HCT116 (cell line): Measurements from ENCODE around the gene TMEM47. TPM values are rescaled to one million over a fixed set of nuclear protein-coding genes. Genes with fewer than 3 reads are reported as not detected.

ENCODE experiments used
- ATAC-seq: fragments of 200-7000 bp; cut with Tn5 transposase; 2 replicates; pipeline ENCODE4 v1.9.1; 2020; ENCODE audit warnings: mild to moderate bottlenecking, moderate library complexity
- Bru-seq: library from RNA; stranded (reverse); fragments of 400-500 nt; gene quantifications from one replicate; lab custom pipeline; 2021; lab: Mats Ljungman, UMichigan
- BruChase-seq, 2 experiments: library from RNA; stranded (reverse); fragments of 400-500 nt; gene quantifications; one replicate each; lab custom pipeline; 2021; lab: Mats Ljungman, UMichigan
- BruUV-seq: library from RNA; stranded (reverse); fragments of 400-500 nt; replicated peaks from 2 replicates; lab custom pipeline; 2021; lab: Mats Ljungman, UMichigan
- CTCF ChIA-PET: fragments of 300-600 bp; sonication (Branson Sonifier 250); formaldehyde crosslinking; loops from one replicate; lab custom pipeline; 2021; ENCODE audit warnings: antibody characterized with exemption; lab: Charles Lee
- POLR2A ChIA-PET: fragments of 300-600, 350-600 bp; sonication (Branson Sonifier 250); formaldehyde crosslinking; loops from one replicate; lab custom pipeline; 2021; ENCODE audit warnings: antibody characterized with exemption; lab: Charles Lee
- RAD21 ChIA-PET, 2 experiments: fragments of 300-600 bp; sonication (Branson Sonifier 250); formaldehyde crosslinking; loops; one replicate each; lab custom pipeline; 2023; ENCODE audit warnings: low total read pairs in 2 of 2; ENCODE audit not compliant: uncharacterized antibody in 2 of 2, unreplicated experiment in 2 of 2, low non-redundant PET in 1 of 2; lab: Charles Lee
- DNase-seq: peaks from one replicate; pipeline ENCODE4 v3.0.0-alpha.2; 2010; ENCODE audit warnings: low read depth, low spot score
- H2AFZ ChIP-seq: fragments of 200-600 bp; shearing (Covaris generic), sonication (generic); 2 replicates; pipeline ENCODE4 v1.6.1; 2017; ENCODE audit warnings: low read depth, mixed run types, mixed read lengths, antibody characterized with exemption, low read length; ENCODE audit not compliant: poor library complexity, severe bottlenecking
- H3K27ac ChIP-seq: 2 replicates; pipeline ENCODE4 v1.5.1; 2012; ENCODE audit warnings: low read depth, low read length
- H3K27me3 ChIP-seq: fragments of 200-600 bp; sonication (generic); 2 replicates; pipeline ENCODE4 v1.6.1; 2016; ENCODE audit warnings: mixed run types, low read length, mixed read lengths; ENCODE audit not compliant: insufficient read depth
- H3K36me3 ChIP-seq, 2 experiments: fragments of 200-500 bp in 1 of 2; fragments of 200-600 bp in 1 of 2; sonication (Bioruptor generic) in 1 of 2; sonication (generic) in 1 of 2; 2 replicates each; pipeline versions ENCODE4 v1.5.1 to v1.6.1; 2014 to 2016; ENCODE audit warnings: low read length in 2 of 2, inconsistent platforms in 1 of 2, mixed read lengths in 1 of 2, mixed run types in 1 of 2; ENCODE audit not compliant: insufficient read depth in 2 of 2, control insufficient read depth in 1 of 2
- H3K4me1 ChIP-seq, 2 experiments: fragments of 200-600 bp in 1 of 2; sonication (generic) in 1 of 2; 2 replicates each; pipeline versions ENCODE4 v1.5.1 to v1.6.1; 2012 to 2017; ENCODE audit warnings: low read length in 2 of 2, inconsistent platforms in 1 of 2, mild to moderate bottlenecking in 1 of 2, mixed read lengths in 1 of 2, mixed run types in 1 of 2, moderate library complexity in 1 of 2; ENCODE audit not compliant: insufficient read depth in 2 of 2, control insufficient read depth in 1 of 2
- H3K4me2 ChIP-seq: fragments of 200-600 bp; sonication (generic); 2 replicates; pipeline ENCODE4 v1.6.1; 2017; ENCODE audit warnings: mixed run types, low read length, mixed read lengths
- H3K4me3 ChIP-seq, 2 experiments: fragments of 200-600 bp in 1 of 2; sonication (generic) in 1 of 2; replicated peaks in 1 of 2; 2 replicates each; pipeline ENCODE4 v1.5.1; 2011 to 2016; ENCODE audit warnings: low read length in 2 of 2, control low read depth in 1 of 2, low read depth in 1 of 2, mild to moderate bottlenecking in 1 of 2, mixed read lengths in 1 of 2, mixed run types in 1 of 2
- H3K79me2 ChIP-seq: fragments of 200-600 bp; sonication (generic); 2 replicates; pipeline ENCODE4 v1.6.1; 2017; ENCODE audit warnings: mild to moderate bottlenecking, mixed run types, low read length, moderate library complexity, mixed read lengths; ENCODE audit not compliant: insufficient read depth
- H3K9ac ChIP-seq: fragments of 200-600 bp; sonication (generic); 2 replicates; pipeline ENCODE4 v1.6.1; 2016; ENCODE audit warnings: low read length, mixed read lengths
- H3K9me2 ChIP-seq: fragments of 200-600 bp; sonication (generic), shearing (Covaris generic); 2 replicates; pipeline ENCODE4 v1.6.1; 2017; ENCODE audit warnings: mixed run types, mild to moderate bottlenecking, moderate library complexity; ENCODE audit not compliant: insufficient read depth
- H3K9me3 ChIP-seq, 2 experiments: fragments of 200-500 bp in 1 of 2; fragments of 200-600 bp in 1 of 2; sonication (Bioruptor generic) in 1 of 2; sonication (generic) in 1 of 2; 2 replicates each; pipeline ENCODE4 v1.6.1; 2014 to 2017; ENCODE audit warnings: low read length in 2 of 2, mixed read lengths in 2 of 2, inconsistent platforms in 1 of 2, low read depth in 1 of 2, mild to moderate bottlenecking in 1 of 2, mixed run types in 1 of 2, moderate library complexity in 1 of 2; ENCODE audit not compliant: control insufficient read depth in 1 of 2, insufficient read depth in 1 of 2
- H4K20me1 ChIP-seq: fragments of 200-600 bp; sonication (generic), shearing (Covaris generic); 2 replicates; pipeline ENCODE4 v1.6.1; 2017; ENCODE audit warnings: mixed run types, mild to moderate bottlenecking, moderate library complexity; ENCODE audit not compliant: insufficient read depth
- ATF3 ChIP-seq: IDR thresholded peaks from 2 replicates; pipeline ENCODE4 v1.6.1; 2012
- CBX3 ChIP-seq: IDR thresholded peaks from 2 replicates; pipeline ENCODE4 v1.6.1; 2012; ENCODE audit warnings: low read depth
- CEBPB ChIP-seq: IDR thresholded peaks from 2 replicates; pipeline ENCODE4 v1.6.1; 2012; ENCODE audit warnings: low read depth
- CTCF ChIP-seq, 3 experiments: fragments of 200-600 bp in 1 of 3; sonication (generic) in 1 of 3; IDR thresholded peaks in 2 of 3; conservative IDR thresholded peaks in 1 of 3; 2 replicates each; pipeline ENCODE4 v1.5.1; 2012 to 2017; ENCODE audit warnings: low read depth in 2 of 3, low read length in 2 of 3, antibody characterized with exemption in 1 of 3, borderline replicate concordance in 1 of 3, control low read depth in 1 of 3, mild to moderate bottlenecking in 1 of 3, mixed read lengths in 1 of 3, mixed run types in 1 of 3, moderate library complexity in 1 of 3; ENCODE audit not compliant: insufficient read depth in 1 of 3
- EGR1 ChIP-seq: IDR thresholded peaks from 2 replicates; pipeline ENCODE4 v1.6.1; 2012; ENCODE audit warnings: low read depth
- ELF1 ChIP-seq: IDR thresholded peaks from 2 replicates; pipeline ENCODE4 v1.6.1; 2012; ENCODE audit warnings: low read depth, borderline replicate concordance
- EZH2 ChIP-seq: fragments of 200-600 bp; sonication (generic); IDR thresholded peaks from 2 replicates; pipeline ENCODE4 v1.6.1; 2017; ENCODE audit warnings: antibody characterized with exemption, mixed run types
- FOSL1 ChIP-seq: IDR thresholded peaks from 2 replicates; pipeline ENCODE4 v1.6.1; 2012; ENCODE audit warnings: low read depth
- JUND ChIP-seq: IDR thresholded peaks from 2 replicates; pipeline ENCODE4 v1.6.1; 2012
- MAX ChIP-seq: IDR thresholded peaks from 2 replicates; pipeline ENCODE4 v1.6.1; 2012
- POLR2A ChIP-seq: IDR thresholded peaks from 2 replicates; pipeline ENCODE4 v1.7.0; 2011; ENCODE audit warnings: borderline replicate concordance; ENCODE audit not compliant: insufficient read depth, insufficient read length; ENCODE audit errors: extremely low read depth
- POLR2AphosphoS5 ChIP-seq: IDR thresholded peaks from 2 replicates; pipeline ENCODE4 v1.6.1; 2011; ENCODE audit warnings: mild to moderate bottlenecking, low read depth, low read length, moderate library complexity
- RAD21 ChIP-seq: IDR thresholded peaks from 2 replicates; pipeline ENCODE4 v1.6.1; 2012; ENCODE audit warnings: low read depth, mild to moderate bottlenecking
- REST ChIP-seq: IDR thresholded peaks from 2 replicates; pipeline ENCODE4 v1.6.1; 2012; ENCODE audit warnings: low read depth
- TCF7L2 ChIP-seq: IDR thresholded peaks from 2 replicates; pipeline ENCODE4 v1.7.0; 2011; ENCODE audit warnings: borderline replicate concordance, inconsistent platforms; ENCODE audit not compliant: insufficient read depth, insufficient read length; ENCODE audit errors: extremely low read depth
- ZBTB33 ChIP-seq: IDR thresholded peaks from 2 replicates; pipeline ENCODE4 v1.6.1; 2011; ENCODE audit warnings: mild to moderate bottlenecking, low read length, moderate library complexity; ENCODE audit not compliant: insufficient replicate concordance; ENCODE audit errors: extremely low read depth
- ZFX ChIP-seq: fragments of 450-650 bp; IDR thresholded peaks from 2 replicates; pipeline ENCODE4 v1.6.1; 2017
- intact Hi-C: fragments of 100-400 bp; cut with micrococcal nuclease; formaldehyde crosslinking; loops from 2 replicates; pipeline ENCODE4 v1.10.0; 2022
- long read RNA-seq: library from polyadenylated mRNA; unstranded; transcript quantifications from one replicate; pipeline ENCODE4 v2.0.0, GENCODE V29; 2021; ENCODE audit not compliant: unreplicated experiment
- polyA plus RNA-seq: library from polyadenylated mRNA; unstranded; fragments of >200 nt; gene quantifications from 2 replicates; pipeline ENCODE4 v1.2.1, GENCODE V29; 2012; ENCODE audit warnings: missing spikeins
- total RNA-seq: library from RNA; stranded (reverse); gene quantifications from one replicate; pipeline ENCODE4 v1.2.1, GENCODE V29; 2021; ENCODE audit not compliant: unreplicated experiment

Gene TMEM47
- total RNA-seq (0.10 TPM), Bru-seq, nascent RNA (not detected), BruChase-seq, experiment 1, labeled RNA remaining after a 6-hour chase (not detected), BruChase-seq, experiment 2, labeled RNA remaining after a 2-hour chase (percentile 3 among the genes with signal in this experiment)
- polyA plus RNA-seq = not detected in 2 replicates
- long read RNA-seq = 0 reads

GRCh38 chrX:34656842-34657725 is at the start of gene TMEM47:
TMEM47 (minus strand) TSS chrX:34657285; CDS start chrX:34657029, 256 bp downstream.
- Histone ChIP-seq H3K4me1 (no peaks in the 10 kb centered on the region), H3K79me2 (no peaks in the 10 kb centered on the region), H4K20me1 (no peaks in the 10 kb centered on the region), H3K9ac (no peak within 1 kb of the TSS), H3K9me3 (no peaks in the 10 kb centered on the region), H3K27ac (no peak within 1 kb of the TSS), H3K27me3 (no peaks in the 10 kb centered on the region), H2AFZ (no peak within 1 kb of the TSS), H3K36me3 (no peaks in the 10 kb centered on the region), H3K4me3 (no peak within 1 kb of the TSS), H3K4me2 (no peak within 1 kb of the TSS), H3K9me2 (no peaks in the 10 kb centered on the region)
- no peak for ATAC-seq
- POLR2A ChIA-PET = no interaction called here
- no peak for DNase-seq
- RAD21 ChIA-PET = no interaction called here
- CTCF ChIA-PET = no interaction called here
- BruUV-seq = no TSS peak
- intact Hi-C loops = no loop called here
- TF ChIP-seq CEBPB (no peak), RAD21 (no peak), MAX (no peak), JUND (no peak), FOSL1 (no peak), CBX3 (no peak), TCF7L2 (no peak), POLR2AphosphoS5 (no peak), CTCF (IDR thresholded peaks at IDR 0.05 in 2 of 3, conservative IDR thresholded peaks at IDR 0.05 in 1 of 3; ENCODE audit: borderline replicate concordance in 1 of 3, insufficient read depth in 1 of 3, low read depth in 2 of 3, low read length in 2 of 3) (no peak), ATF3 (no peak), EGR1 (no peak), REST (no peak), ZBTB33 (no peak), ZFX (no peak), ELF1 (no peak), POLR2A (no peak), EZH2 (no peak)
